Stimulated activated CD8-positive, alpha-beta memory T cell treated with anti-CD3 and anti-CD28 coated beads, Interleukin-15, amount 100 ng/mL, for 4 hours (primary cell): ENCODE measurements around the gene FAM124A.

ENCODE experiments used
- DNase-seq, 2 donors: peaks; one replicate each; pipeline ENCODE4 v3.0.0-alpha.2; 2020; ENCODE audit warnings: low read depth in 2 of 2

Gene FAM124A

DNA sequence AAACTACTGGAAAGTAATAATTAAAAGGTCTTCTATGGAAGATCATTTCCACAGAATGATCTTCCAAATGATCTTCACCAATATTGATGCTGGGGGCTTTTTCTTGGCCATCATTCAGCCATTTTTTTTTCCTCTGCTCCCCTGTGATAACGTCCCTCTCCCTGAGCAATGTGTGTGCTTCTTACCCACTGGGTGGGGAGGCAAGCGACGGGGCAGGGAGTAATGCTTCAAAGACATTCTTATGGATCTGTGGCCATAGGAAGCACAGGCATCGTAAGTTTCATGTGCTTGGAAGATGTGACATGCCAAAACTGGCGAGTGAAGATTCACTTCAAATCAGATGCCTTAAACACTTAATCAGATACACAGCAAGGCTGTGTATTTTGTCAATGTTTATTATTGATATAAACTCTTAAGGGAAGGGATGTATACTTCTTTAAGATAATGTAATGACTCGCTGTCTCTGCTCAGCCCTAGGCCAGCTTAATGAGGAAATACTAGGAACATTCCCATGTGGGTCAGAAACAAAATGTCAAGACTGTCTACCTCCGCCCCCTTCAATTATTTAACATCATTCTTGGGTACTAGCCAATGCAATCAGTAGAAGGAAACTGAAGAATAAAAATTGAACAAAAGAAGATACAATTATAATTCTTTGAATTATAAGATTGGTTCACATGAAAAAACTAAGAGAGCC lies 83.2 kb downstream of the FAM124A start:
- no peak for DNase-seq

DNA sequence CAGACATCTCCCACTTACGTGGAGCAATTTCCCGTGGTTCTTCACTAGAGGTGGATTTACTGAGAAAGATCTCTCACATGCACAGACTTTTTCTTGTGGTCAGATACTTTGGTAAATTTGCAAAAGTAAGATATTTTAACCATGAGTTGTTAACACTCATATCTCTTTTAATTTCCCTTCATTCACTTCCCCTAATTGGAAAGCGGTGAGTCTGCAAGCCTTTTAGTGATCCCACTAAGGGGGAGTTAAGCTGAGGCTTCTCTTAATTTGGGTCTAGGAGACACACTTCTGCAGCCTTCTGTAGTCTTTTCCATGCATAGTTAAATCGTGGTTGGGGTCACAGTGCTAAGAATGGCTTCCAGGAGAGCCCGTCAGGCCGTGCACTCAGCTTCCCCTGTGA lies 86.6 kb downstream of the FAM124A start:
- no peak for DNase-seq

DNA sequence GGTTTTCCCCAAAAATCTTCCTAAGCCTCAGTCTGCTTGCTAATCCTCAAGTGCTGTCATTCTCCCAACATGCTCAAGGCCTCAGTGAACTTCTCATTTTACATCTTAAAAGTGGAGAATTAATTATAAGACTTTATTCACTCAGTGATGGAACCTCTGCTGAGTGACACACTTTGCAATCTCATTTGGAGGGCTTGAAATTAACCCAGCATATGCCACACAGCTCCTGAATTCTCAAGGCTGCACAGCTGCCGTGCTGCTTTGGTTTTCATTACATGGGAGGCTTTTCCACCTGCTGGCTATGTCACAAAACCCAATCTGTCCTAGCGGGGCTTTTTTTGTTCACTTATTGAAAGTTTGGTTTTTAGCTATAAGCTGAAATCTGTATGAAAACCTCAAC lies 89.0 kb downstream of the FAM124A start:
- DNase-seq = no peak

DNA sequence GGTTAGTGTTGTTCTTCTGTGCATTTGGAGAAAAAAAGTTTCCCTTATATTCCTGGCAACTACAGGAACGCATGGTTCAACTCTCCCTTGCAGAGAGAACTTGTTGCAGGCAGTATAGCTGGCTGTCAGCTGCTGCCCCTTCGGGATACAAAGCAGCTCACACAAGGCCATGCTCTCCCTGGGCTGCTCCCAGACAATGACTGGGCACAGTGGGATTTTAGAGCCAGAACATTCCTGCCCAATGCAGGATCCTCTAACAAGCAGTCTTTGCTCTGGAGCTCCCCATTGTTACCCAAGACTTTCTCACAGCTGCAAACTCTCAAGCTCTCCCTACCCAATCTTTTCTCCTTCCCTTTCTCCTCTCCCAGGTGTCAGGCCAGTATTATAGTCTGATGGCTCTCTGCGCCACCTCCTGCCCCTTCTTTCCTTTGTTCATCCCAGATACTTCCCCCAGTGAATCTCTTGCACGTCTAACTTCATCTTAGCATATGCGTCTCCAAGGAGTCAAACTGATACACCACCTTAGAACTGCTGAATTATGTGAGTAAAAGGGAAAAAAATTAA lies 89.8 kb downstream of the FAM124A start:
- DNase-seq = no peak

DNA sequence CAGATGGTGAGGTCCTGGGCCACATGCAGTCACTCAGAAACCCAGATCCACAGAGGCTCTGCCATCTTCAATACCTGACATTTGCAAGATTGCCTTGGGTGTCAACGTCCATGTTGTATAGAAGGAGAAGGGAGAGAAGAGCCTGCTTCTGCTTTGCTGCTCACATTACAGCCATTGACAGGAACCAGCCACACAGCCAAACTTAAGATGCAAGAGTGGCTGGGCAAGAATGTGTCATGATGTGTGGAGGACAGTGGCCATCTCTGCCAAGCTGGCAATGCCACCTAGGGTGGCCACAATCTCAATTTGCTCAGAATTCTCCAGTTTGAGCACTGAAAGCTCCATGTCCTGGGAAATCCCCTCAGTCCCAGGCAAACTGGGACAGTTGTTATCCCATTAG lies 91.4 kb downstream of the FAM124A start:
- no peak for DNase-seq

DNA sequence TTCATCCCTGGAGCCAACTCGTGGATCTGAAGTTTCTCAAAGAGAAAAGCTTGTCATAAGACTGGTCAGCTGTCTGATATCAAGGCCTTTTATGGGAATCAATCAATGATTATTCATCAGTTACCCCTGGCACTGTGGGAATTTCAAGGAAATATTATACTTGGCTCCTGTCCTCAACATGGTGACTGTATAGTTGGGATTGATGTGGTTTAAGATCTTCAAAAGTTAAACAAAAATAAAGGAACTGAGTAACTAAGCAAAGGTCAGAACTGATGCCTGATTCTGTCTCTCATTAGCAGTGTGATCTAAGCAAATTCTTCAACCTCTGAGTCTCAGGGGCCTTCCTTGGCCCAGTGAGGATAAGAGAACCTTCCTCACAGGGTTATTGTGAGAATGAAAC lies 95.1 kb downstream of the FAM124A start:
- DNase-seq = no peak

DNA sequence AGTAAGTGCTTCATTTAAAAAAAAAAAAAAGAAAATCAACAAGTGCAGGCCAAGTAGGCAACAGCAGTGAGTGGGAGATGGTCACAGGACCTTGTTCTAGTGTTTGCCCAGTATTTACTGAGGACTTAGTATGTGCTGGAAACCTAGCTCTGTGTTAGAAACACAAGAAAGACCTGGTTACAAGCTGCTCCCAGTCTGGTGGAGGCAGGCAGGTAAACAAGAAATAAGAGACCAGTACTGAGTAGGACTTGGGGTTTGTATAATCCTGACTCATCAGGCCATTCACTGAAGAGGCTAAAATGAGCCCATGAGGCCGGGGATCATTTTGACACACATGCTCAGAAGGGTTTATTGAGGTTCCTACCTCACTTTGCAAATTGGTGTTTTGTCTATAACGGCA lies 95.8 kb downstream of the FAM124A start:
- no peak for DNase-seq

DNA sequence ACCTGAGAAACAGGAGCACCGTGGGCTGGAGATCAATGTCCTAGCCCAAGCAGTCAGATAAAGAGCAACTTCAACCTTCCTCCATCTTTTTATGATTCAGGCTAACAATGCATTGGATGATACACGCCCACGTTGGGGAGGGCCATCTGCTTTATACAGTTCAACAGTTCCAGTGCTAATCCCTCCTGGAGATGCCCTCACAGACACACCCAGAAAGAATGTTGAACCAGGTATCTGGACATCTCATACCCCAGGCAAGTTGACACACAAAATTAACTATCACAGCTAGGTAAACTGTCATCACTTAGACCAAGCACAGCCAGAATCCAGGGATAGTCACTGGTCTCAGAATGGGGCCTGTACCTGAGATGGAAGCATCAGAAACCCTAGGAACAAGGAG lies 96.7 kb downstream of the FAM124A start:
- no peak for DNase-seq

DNA sequence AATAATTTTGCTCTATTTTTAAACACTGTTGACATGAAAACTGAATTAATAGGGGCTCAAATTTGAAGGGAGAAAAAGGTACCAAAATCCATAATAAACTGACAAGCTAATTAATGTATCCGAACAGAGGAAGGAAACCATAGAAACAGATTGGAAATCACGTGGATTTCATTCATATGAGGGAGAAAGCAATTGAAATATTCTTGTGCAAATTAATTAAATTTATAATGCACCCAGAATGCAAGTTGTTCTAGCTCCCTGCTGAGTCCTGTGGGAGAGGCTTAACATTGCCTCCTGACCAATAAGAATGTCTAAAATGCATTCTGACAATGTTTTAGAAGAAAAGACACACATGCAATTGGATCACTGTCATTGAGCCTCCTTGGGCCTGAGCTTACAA lies 99.6 kb downstream of the FAM124A start:
- no peak for DNase-seq

DNA sequence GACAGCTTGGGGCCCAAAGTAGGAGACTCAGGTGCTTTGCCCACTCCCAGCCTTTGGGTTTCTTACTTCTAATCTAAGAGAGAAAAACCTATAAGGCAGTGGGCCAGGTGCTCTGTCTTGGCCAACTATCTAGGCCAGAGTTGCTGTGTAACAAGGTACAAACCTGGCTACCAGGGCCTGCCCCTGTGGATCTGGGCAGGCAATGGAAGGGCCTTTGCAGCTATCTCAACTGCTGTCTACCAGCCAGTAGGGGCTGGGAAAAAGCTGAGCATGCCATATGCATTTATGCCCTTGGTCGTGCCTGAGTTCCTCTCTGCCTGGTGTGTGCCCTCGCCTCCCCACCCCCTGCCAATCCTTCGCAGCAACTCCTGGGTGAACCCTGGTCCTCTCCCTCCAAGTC lies 100.6 kb downstream of the FAM124A start:
- DNase-seq = no peak

DNA sequence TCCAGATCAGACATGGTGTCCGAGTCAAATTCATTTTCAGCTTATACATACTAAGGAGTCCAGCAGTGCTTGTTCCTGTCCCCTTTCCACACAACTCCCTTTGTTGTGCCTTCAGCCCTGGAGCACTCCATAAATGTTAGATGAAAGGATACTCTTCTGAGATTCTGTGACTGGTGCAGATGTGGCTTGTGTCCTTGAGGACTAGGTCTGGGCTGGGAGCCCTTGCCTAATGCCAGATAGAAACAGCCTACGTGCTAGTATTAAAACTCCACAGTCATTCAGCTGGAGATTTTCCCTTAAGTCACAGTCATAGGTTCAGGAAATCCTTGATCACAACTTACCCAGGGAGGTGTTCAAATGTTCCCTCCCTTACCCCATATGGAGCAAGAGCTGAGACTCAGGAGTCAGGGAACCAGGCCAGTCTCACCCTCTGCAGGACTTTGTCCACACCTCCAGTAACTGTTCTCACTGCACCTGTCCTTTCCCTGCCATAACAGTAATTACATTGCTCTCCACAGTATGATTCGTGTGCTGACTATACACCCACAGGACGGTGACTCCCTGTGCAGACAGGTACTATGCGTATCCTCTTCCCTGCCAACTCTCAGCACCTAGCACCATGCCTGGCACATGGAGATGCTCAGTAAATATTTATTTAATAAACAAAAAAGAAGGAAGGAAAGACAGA lies 101.8 kb downstream of the FAM124A start:
- DNase-seq = no peak

DNA sequence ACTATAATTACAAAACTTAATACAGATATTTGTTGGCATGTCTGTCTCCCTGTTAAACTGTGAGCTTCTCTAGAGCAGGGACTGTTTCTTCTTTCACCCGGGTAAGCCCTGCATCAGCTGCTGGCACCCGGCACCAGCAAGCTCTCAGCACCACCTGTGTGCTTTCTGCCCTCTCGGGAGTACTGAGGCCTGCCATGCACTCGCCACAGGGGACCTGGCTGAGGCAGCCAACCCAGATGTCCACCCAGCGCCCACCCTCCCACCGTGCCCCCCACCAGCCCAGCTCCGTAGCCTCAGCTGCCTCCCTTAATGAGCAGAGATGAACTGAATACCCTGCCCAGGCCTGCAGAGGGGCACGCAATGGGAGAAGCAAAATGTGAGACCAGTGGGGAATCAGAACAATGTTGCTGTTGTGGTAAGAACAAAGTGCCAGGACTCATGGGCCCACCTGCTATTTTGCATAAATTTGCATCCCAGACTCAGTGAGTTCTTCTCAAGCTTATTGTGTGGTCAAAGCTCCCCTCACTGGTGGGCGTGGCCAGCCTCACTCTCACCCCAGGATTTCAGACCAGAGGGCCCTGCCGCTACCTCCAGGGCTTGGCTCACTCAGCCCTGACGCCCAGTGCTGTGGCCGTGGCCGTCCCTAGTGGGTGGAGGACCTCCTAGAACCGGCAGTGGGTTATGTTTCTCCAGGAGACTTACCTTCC lies 102.7 kb downstream of the FAM124A start:
- DNase-seq = no peak

DNA sequence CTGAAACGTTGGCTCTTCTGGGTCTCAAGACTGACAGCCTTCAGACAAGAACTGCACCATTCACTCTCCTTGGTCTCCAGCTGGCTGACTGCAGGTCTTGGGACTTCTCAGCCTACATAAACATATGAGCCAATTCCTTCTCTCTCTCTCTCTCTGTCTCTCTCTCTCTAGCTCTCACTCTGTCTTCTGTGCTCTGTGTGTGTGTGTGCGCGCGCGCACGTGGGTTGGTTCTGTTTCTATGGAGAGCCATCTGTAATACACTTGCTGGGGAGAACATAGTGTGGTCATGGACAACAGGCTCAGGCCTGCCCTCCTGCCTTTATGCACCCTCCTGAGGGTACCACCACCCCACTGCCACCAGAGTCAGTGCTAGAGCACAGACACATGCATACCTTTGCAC lies 103.6 kb downstream of the FAM124A start:
- DNase-seq = no peak

DNA sequence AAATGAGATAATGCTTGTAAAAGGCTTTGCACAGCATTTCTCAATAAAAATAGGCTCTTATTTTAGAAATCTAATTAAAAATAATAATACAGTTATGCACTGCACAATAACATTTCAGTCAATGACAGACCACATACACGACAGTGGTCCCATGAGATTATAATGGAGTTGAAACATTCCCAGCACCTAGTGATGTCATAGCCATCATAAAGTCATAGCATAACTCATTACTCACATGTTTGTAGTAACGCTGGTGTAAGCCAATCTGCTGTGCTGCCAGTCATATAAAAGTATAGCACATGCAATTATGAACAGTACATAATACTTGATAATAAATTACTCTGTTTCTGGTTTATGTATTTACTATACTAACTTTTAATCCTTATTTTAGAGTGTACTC lies 104.6 kb downstream of the FAM124A start:
- DNase-seq = no peak

DNA sequence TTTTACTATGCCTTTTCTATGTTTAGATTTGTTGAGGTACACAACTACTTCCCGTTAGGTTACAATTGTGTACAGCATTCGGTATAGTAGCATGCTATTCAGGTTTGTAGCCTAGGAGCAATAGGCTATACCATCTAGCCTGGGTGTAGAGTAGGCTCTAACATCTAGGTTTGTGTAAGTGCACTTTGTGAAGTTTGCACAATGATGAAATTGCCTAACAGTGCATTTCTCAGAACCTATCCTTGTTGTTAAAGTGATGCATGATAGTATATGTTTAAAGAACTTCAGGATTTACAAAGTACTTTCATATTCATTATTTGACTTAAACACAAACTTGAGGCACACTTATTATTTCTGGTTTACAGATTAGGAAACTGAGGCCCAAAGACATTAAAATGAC lies 105.8 kb downstream of the FAM124A start:
- DNase-seq = no peak

DNA sequence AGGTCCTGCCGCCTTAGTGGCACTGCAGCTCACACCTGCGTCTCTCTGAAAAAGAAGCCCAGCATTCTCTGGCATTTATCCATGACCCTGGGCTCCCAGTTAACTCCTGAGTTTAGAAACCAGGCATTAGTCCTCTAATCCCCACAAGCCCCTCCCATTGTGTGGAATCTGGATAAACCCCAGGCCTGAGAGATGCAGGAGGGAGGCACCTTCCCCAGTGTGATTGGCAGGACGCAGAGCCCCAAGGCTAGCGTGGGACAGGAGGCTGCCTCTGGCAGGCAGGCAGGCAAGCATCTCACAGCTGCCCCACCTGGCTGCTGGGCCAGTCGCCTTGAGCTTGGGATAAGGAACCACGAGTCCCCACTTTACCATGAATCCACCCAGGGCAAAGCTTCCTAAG lies 106.3 kb downstream of the FAM124A start:
- no peak for DNase-seq

DNA sequence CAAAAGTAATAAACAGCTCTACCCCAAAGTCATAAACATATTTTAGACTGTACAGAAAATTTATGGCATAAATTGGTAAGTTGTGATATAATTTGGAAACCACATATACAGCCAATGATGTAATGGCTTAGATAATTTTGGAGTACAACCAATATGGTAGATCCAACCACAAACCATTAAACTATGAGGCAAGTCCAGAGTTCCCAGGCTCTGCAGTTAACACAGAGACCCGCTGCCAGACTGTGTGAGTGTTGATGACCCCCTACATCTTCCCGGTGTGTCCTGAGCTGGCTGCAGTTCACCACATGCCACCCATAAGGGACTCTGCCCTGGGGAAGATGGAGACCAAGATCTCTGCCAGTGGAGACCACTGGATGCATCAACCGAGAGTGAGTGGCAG lies 107.4 kb downstream of the FAM124A start:
- DNase-seq = no peak

DNA sequence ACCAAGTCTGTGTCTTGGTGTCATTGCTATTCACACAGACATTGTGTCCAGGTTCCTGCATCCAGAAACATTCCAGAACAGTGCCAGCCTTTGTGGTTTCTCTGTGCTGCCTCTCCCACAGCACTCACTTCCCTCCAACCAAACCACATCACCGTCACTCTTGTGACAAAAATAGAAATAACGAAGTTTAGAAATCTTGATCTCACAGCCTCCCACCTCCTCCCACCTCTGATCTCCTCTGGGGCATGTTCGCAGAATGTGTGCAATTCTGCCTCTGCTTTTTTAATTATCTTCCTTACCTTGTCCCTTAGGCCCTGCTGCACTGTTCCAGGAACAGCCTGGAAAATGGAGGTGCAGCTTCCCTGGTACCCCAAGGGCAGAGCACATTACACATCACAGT lies 108.6 kb downstream of the FAM124A start:
- DNase-seq = no peak

DNA sequence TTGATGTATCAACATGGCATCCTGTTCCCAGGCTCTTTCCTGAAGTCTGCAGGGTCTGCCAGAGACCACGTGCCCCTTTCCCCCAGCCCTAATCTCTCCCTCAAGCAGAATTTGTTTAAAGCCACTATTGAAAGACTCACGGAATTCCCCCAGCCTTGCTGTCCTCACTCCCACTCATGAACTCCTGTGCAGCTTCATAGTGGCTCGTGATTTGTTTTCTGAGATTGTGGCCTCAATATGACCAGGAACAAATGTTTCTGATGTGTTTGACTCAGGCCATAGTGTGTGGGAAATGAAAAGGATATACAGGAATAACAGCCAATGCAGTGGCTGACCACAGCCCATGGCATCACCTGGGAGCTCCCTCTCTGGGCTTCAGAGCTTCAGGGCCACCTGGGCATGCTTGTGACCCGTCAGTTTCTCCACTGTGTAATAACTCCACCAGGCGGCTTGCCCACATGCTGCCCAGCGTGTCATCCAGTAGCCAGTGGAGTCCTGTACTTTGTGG lies 109.2 kb downstream of the FAM124A start:
- no peak for DNase-seq

DNA sequence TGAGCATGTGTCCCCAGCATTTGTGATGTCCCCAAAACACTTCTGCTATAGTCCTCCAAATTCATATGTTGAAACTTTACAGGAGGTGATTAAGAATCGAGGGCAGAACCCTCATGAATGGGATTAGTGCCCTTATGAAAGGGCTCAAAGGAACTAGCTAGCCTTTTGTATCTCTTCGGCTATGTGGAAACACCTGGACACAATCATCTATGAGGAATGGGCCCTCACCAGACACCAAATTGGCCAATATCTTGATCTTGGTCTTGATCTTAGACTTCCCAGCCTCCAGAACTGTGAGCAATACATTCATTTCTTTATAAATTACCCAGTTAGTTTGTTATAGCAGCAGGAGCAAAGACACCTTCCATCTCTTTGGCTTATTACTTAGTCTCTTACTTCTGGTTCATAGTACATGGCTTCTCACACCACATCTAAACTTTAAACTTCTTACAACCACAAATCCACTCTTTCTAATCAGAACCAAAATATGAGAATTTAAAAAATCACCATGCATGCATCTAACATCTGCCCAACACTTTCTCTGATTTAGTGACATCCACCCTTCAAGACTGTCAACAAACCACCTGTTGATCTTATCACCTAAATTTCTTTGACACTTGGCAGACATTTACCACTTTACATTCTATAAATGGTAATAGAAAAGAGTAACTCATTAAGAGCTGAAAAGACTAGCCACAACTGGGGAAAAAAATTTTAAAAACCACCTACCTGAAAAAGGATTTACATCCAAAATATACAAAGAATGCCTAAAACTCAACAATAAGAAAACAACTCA lies 110.6 kb downstream of the FAM124A start:
- DNase-seq = no peak

DNA sequence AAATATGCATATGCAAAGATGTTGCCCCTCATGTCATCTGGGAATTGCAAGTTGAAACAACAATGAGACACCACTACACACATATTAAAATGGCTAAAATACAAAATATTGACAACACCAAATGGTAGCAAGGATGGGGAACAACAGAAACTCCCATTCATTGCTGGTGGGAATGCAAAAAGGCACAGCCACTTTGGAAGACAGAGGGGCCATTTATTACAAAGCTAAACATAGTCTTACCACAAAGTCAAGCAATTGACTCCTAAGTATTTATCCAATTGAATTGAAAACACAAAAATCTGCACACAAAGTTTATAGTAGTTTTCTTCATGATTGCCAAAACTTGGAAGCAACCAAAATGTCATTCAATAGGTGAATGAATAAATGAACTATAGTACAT lies 111.2 kb downstream of the FAM124A start:
- DNase-seq = no peak

DNA sequence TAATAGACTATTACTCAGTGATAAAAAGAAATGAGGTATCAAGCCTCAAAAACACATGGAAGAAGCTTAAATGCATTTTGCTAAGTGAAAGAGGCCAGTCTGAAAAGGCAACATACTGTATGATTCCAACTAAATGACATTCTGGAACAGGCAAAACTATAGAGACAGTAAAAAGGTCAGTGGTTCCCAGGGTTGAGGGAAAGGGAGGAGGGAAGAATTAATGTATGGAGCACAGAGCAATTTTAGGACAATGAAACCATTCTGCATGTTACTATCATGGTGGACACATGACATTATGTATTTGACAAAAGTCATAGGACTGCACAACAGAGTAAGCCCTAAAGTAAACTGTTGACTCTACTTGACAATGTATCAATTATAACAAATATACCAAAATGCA lies 111.6 kb downstream of the FAM124A start:
- no peak for DNase-seq
